SK-N-SH (cell line): ENCODE measurements around the gene PALLD.

ENCODE experiments used
- POLR2AphosphoS5 ChIP-seq: IDR thresholded peaks from 2 replicates; pipeline ENCODE4 v1.6.1; 2012; ENCODE audit warnings: low read depth, low read length
- TAF1 ChIP-seq: IDR thresholded peaks from 2 replicates; pipeline ENCODE4 v1.6.1; 2012; ENCODE audit warnings: low read depth, mild to moderate bottlenecking, low read length, moderate library complexity, borderline replicate concordance
- YY1 ChIP-seq: IDR thresholded peaks from 2 replicates; pipeline ENCODE4 v1.4.0; 2012; ENCODE audit warnings: low read depth, mild to moderate bottlenecking
- TF ChIP-seq, protein P1 (sequence below): fragments of 200-600 bp; sonication (generic); IDR thresholded peaks from 2 replicates; pipeline ENCODE4 v1.6.1; 2017; ENCODE audit warnings: antibody characterized with exemption, mild to moderate bottlenecking, moderate library complexity

DNA sequence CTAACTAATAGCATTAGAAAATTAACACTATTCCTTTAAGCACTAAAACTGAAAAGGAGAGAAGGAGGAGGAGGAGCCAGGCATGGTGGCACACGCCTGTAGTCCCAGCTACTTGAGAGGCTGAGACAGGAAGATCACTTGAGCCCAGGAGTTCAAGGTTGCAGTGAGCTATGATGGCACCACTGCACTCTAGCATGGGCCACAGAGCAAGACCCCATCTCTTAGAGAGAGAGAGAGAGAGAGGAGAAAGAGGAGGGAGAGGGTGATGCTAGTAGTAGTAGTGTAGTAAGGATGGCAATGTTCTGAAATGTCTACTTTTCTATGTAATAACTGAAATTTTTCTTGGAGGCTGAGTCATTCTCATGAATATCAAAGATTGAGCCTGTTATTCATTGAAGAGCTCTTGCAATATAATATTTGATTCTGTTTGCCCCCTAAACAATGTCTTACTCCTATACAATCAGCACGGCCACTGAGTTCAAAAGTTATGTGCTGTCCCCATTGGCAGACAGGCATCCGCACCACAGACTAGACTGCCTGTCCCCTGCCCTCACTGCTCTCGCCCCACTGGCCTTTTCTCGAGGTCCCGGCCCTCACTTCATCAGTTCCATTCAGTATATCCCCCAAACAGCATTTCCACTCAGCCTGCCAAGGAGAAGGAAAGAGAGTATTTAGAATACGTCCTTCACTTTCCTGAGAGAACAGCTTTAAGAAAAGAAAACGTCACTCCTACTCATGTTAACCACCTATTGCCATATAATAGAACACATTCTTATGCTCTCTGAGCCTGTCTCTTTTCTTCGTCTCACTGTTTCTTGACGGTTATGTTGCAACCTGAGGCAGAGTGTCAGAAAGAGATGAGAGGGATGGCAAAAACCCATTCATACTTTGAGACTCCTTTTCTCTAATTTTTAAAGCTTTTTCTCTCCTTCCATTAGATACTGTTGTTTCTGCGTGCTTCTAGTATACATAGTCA is 238.1 kb downstream of the PALLD start:
- TF ChIP-seq, protein P1, sequence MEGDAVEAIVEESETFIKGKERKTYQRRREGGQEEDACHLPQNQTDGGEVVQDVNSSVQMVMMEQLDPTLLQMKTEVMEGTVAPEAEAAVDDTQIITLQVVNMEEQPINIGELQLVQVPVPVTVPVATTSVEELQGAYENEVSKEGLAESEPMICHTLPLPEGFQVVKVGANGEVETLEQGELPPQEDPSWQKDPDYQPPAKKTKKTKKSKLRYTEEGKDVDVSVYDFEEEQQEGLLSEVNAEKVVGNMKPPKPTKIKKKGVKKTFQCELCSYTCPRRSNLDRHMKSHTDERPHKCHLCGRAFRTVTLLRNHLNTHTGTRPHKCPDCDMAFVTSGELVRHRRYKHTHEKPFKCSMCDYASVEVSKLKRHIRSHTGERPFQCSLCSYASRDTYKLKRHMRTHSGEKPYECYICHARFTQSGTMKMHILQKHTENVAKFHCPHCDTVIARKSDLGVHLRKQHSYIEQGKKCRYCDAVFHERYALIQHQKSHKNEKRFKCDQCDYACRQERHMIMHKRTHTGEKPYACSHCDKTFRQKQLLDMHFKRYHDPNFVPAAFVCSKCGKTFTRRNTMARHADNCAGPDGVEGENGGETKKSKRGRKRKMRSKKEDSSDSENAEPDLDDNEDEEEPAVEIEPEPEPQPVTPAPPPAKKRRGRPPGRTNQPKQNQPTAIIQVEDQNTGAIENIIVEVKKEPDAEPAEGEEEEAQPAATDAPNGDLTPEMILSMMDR, result no peak
- no peak for TF ChIP-seq YY1
- TF ChIP-seq POLR2AphosphoS5, result no peak
- TF ChIP-seq TAF1, result no peak
